Activated CD8-positive, alpha-beta T cell treated with anti-CD3 and anti-CD28 coated beads for 36 hours (primary cell): Measurements from ENCODE around the gene C15orf39. TPM values are rescaled to one million over a fixed set of nuclear protein-coding genes. Genes with fewer than 3 reads are reported as not detected.

Source experiments
- ATAC-seq: fragments of 200-7000 bp; cut with Tn5 transposase; one replicate; pipeline ENCODE4 v1.10.0; 2021; ENCODE audit warnings: mild to moderate bottlenecking, moderate library complexity
- CTCF ChIA-PET: fragments of 350-600 bp; sonication (Branson Sonifier 250); formaldehyde crosslinking; loops from one replicate; lab custom pipeline; 2021; ENCODE audit warnings: antibody characterized with exemption; lab: Charles Lee
- POLR2A ChIA-PET: fragments of 350-600 bp; sonication (Branson Sonifier 250); formaldehyde crosslinking; loops from one replicate; lab custom pipeline; 2021; ENCODE audit warnings: antibody characterized with exemption; lab: Charles Lee
- DNase-seq: peaks from one replicate; pipeline ENCODE4 v3.0.0-alpha.2; 2020
- H3K27ac Mint-ChIP-seq: one replicate; pipeline ENCODE4 v1.8.0; 2021; ENCODE audit warnings: mild to moderate bottlenecking, mixed read lengths
- H3K27me3 Mint-ChIP-seq: one replicate; pipeline ENCODE4 v1.8.0; 2021; ENCODE audit warnings: mixed read lengths
- H3K36me3 Mint-ChIP-seq: one replicate; pipeline ENCODE4 v1.8.0; 2021; ENCODE audit warnings: low read depth, mixed read lengths
- H3K4me1 Mint-ChIP-seq: one replicate; pipeline ENCODE4 v1.8.0; 2021; ENCODE audit warnings: low read depth, mixed read lengths
- H3K4me3 Mint-ChIP-seq: one replicate; pipeline ENCODE4 v1.8.0; 2021; ENCODE audit warnings: mild to moderate bottlenecking, moderate library complexity, mixed read lengths
- H3K9me3 Mint-ChIP-seq: one replicate; pipeline ENCODE4 v1.8.0; 2021; ENCODE audit warnings: mixed read lengths
- intact Hi-C: fragments of 100-400 bp; cut with micrococcal nuclease; formaldehyde crosslinking; loops from one replicate; pipeline ENCODE4 v1.10.0; 2022
- total RNA-seq, 2 experiments: library from RNA; stranded (reverse); gene quantifications; one replicate each; pipeline ENCODE4 v1.2.3, GENCODE V29; 2021
- TF ChIP-seq, protein P1 (sequence below): fragments of 200-600 bp; IDR thresholded peaks from one replicate; pipeline ENCODE4 v1.8.0; 2022; ENCODE audit warnings: antibody characterized with exemption, mild to moderate bottlenecking

The C15orf39 gene
- total RNA-seq, 2 experiments from 2014 or later = 22.1 to 24.1 TPM

GRCh38 chr15:75154461-75155062 is 47.1 kb upstream of the C15orf39 start:
- peaks cover 5% of the 10 kb centered on the region for H3K27me3 Mint-ChIP-seq
- POLR2A ChIA-PET = no interaction called here
- CTCF ChIA-PET = no interaction called here

DNA sequence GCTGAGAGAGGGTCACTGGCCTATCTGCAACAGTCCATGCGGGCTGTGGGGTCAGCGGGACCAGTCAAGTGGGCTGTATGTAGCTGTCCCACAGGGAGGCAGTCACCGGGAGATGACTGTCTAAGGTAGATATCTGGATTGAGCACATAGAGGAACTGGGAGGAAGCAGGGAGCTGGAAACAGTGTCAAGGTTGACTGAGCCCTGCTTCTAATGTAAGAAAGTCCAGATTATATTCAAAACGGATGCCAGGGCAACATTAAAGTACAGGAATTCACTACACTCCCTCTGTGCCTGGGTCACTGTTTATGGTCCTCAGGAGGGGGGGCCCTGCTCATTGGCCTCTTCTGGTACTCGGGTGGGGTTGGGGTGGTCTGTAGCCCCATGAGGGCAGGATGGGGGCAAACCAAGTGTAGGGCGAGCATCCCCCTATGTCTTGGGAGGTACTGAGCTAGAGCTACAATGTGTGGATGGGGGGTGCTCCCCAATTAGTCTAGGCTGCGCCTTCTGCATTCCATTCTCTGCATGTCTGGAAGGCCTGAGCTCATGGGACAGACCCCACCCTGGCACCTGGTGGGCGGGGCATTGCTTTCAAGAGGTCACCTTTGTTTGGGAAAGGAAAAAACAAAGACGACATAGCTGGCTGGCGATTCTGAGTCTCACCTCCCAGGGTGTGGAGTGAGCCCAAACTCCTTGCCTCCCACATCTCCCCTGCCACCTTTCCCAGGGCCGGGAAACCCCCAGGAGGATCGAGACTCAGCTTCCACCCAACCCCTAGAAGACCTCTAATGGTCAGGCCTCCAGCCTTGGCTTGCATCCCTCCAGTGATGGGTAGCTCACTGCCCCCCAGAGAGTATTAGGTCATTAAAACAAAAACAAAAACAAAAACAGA is 45.1 kb upstream of the C15orf39 start:
- Mint-ChIP-seq H3K36me3 (no peaks in the 10 kb centered on the region), H3K27me3 (peaks cover 5% of the 10 kb centered on the region), H3K9me3 (no peaks in the 10 kb centered on the region), H3K4me1 (peaks cover 11% of the 10 kb centered on the region), H3K27ac (no peak overlapping the region), H3K4me3 (no peak overlapping the region)
- intact Hi-C loops = no loop called here
- POLR2A ChIA-PET = interaction anchor here (1.0 kb wide), 1 partner anchor 23 kb away, joined by 3 read pairs; no protein-coding TSS in a partner anchor
- CTCF ChIA-PET = no interaction called here
- TF ChIP-seq, protein P1, sequence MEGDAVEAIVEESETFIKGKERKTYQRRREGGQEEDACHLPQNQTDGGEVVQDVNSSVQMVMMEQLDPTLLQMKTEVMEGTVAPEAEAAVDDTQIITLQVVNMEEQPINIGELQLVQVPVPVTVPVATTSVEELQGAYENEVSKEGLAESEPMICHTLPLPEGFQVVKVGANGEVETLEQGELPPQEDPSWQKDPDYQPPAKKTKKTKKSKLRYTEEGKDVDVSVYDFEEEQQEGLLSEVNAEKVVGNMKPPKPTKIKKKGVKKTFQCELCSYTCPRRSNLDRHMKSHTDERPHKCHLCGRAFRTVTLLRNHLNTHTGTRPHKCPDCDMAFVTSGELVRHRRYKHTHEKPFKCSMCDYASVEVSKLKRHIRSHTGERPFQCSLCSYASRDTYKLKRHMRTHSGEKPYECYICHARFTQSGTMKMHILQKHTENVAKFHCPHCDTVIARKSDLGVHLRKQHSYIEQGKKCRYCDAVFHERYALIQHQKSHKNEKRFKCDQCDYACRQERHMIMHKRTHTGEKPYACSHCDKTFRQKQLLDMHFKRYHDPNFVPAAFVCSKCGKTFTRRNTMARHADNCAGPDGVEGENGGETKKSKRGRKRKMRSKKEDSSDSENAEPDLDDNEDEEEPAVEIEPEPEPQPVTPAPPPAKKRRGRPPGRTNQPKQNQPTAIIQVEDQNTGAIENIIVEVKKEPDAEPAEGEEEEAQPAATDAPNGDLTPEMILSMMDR = no peak
- no peak for DNase-seq
- ATAC-seq = no peak

More at GRCh38 chr15:75154461-75155062, 47.1 kb upstream of the C15orf39 start:
- ATAC-seq (no peak), DNase-seq (no peak)
- intact Hi-C loops = no loop called here
- TF ChIP-seq, protein P1 = no peak
- H3K27ac Mint-ChIP-seq = no peak overlapping the region
- no peaks in the 10 kb centered on the region for H3K36me3 Mint-ChIP-seq
- H3K4me3 Mint-ChIP-seq = no peak overlapping the region
- H3K4me1 Mint-ChIP-seq = peaks cover 24% of the 10 kb centered on the region
- peaks cover 4% of the 10 kb centered on the region for H3K9me3 Mint-ChIP-seq

DNA sequence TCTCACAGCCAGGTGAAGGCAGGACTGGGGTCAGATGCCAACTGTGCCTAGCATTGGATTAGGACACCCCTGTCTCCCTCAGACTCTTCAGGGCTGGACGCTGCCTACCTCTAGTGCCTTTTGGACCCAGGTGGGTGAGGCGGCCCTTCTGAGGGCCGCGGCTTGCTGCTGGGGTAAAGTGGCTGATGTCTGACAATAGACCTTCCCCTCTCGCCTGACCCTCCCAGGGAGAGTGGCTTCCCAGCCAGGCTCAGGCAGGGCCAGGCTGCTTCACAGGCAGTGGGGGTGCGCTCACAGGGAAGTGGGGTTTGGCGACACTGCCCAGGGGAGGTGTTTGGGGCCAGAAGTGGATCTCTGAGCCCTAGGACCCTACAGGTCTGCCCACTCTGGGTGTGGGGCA is 43.3 kb upstream of the C15orf39 start:
- Mint-ChIP-seq H3K27ac (no peak overlapping the region), H3K36me3 (no peaks in the 10 kb centered on the region), H3K9me3 (no peaks in the 10 kb centered on the region), H3K4me1 (peaks cover 5% of the 10 kb centered on the region), H3K27me3 (peaks cover 4% of the 10 kb centered on the region), H3K4me3 (no peak overlapping the region)
- ATAC-seq (no peak), DNase-seq (no peak)
- ChIA-PET CTCF (interaction anchor here (0.5 kb wide), 1 partner anchor 387 kb away, joined by 3 read pairs; no protein-coding TSS in a partner anchor), POLR2A (interaction anchor here (1.2 kb wide), 1 partner anchor 92 kb away, joined by 3 read pairs; no protein-coding TSS in a partner anchor)
- intact Hi-C loops = no loop called here
- TF ChIP-seq, protein P1 = no peak

GRCh38 chr15:75159244-75159643 is 42.4 kb upstream of the C15orf39 start:
- H3K36me3 Mint-ChIP-seq = no peaks in the 10 kb centered on the region
- no peaks in the 10 kb centered on the region for H3K9me3 Mint-ChIP-seq
- ChIA-PET CTCF (interaction anchor here (1.0 kb wide), 1 partner anchor 51 kb away, joined by 3 read pairs; no protein-coding TSS in a partner anchor), POLR2A (no interaction called here)
- H3K4me3 Mint-ChIP-seq = no peak overlapping the region
- ATAC-seq = no peak
- peaks cover 4% of the 10 kb centered on the region for H3K27me3 Mint-ChIP-seq
- no peaks in the 10 kb centered on the region for H3K4me1 Mint-ChIP-seq
- intact Hi-C loops = no loop called here
- DNase-seq = no peak
- H3K27ac Mint-ChIP-seq = no peak overlapping the region
- TF ChIP-seq, protein P1 = no peak
